Suppressor macrophage treated with lipopolysaccharide for 1 hour (primary cell): ENCODE data around the gene PRMT9.

ENCODE experiments used
- DNase-seq, 3 donors: peaks; one replicate each; pipeline ENCODE4 v3.0.0-alpha.2; 2020 to 2022

Gene PRMT9

DNA sequence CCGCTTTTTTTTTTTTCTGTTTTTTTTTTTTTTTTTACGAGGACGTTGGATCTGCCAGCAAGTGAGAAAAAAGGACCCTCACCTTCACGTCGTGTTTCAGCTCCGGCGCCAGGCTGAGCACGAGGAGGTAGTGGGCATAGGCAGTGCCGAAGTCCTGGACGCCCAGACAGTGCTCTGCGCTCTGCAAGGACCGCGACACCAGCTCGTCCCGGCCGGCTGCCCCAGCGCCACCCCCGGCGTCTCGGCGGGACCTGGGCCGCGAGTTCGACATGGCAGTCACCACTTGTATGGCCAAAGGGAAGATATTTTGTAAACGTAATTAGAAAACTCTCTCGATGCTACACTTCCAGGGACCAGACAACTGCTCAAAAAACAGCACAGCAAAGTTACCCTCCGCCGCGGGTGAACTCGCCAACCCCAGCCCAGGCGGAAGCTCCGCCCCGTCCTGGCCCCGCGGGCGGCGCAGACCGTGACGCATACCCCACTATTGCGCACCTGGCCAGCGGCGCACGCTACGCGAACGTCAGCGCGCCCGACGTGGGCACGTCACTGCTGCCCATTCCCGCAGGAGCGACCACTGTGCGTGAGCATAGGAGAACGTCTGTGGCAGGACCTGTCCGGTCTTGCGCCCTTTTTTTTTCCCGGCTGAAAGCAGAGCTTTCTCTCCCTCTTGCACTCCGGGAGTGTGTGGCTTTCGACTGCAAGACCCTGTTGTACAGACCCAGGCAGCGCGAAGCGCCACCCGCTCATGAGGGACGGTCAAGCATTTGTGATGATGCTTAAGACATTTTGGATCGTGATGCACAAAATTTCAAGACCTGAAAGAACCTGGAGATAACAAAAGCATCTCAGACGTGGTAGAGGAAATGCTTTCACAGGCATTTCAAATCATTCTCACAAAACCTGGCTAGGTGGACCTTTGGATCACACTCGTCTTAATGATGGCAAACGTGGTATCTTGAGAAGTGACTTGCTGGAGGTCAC is at the start of gene PRMT9:
Gene PRMT9 (minus strand): TSS at position 447 of the 984 bp plus-strand sequence. CDS start 176 bp downstream, at position 271.
- DNase-seq = peak; percentile 80 to 91 (median 85)

DNA sequence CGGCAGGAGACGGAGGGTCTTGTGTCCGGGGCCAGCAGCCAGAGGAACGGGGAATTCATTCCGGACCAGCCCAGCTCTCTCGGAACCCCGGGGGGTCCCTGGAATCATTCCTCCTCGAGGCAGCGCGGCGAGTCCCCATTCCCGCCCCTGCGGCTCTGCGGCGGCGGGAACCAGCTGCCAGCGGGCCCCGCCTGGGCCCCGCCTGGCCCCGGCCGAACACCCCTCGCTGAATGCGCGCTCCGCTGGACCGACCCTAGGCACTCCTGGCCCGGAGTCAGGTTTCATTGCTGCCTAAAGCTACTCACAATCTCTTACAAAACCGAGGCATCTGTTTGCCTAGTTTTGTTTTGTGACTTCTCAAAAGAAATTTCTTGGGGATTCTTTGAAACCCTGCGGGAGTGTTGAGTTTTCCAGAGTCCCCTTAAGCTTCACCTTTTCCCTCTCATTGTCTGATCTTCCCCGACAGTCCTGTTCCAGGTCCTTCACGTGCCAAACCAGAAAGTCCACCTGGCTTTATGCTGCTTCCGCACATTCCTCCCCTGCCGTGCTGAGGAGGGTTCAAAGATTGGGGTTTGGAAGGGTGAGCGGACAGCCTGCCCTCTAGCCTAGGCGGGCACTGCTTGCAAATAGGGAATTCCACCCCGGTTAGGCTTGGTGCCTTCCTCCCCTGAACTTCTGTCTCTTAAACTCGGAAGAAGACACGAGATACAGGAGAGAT is 48.7 kb upstream of the PRMT9 start:
- peak; percentile 58 to 61 (median 59) for DNase-seq

DNA sequence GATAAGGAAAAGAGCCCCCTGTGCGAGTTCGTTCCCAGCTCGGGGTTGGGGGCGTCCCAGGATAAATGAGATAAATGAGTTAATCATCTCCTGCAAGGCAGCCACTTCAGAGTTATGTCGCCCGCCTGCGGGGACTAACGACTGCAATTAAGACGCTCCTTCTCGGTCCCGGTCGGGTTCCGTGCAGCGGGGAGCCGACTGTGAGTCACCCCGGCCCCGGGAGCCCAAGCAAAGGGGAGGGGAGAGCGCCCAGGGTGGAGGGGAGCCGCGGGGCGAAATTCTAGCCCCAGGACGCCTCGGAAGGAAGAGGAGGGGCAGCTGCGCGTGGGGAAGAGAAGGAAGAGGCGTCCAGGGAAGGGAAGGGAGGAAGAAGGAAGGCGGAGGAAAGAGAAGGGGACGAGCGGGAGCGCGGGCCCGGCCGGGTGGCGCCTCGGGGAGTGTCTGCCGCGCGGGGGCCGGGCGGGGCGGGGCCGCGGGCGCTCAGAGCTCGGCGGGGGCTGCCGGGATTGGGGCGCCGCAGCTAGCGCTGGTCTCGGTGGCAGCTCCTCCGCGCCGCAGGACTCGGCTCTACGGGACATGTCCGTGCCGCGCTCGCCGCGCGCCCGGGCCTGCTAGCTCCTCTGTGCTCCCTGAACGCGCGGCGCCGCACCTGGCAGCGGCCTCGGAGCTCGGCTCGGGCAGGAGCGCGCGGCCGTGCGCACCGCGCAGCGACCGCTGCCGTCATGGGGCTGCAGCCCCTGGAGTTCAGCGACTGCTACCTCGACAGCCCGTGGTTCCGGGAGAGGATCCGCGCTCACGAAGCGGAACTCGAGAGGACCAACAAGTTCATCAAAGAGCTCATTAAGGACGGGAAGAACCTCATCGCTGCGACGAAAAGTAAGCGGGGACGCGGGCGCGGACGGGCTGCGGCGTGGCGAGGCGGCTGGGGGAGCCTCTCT is 47.9 kb upstream of the PRMT9 start, which contains the start of gene ARHGAP10:
Gene ARHGAP10 (plus strand): TSS at position 509 of the 938 bp plus-strand sequence. CDS start 214 bp downstream, at position 723.
- peak; percentile 83 to 93 (median 91) for DNase-seq

DNA sequence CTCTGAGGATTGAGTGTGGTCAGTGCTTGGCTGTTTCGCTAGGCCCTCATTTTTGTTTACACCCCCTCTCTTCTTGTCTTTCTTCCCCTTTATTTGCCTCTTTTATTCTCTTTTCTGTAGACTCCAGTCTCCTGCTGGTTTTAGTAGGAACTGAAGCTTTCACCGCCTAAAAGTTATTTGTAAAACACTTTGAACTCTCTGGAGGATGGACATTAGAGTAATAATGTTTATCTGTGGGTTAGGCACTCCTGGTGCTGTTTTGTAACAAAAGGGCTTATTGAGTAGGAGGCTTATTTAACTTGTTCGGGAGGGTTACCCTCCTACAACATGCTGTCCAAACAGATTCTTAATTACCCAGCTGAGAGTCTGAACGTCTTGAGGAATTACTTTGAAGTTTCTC is 46.4 kb upstream of the PRMT9 start:
- DNase-seq = peak in 2 of 3 donors; percentile 13 to 38

DNA sequence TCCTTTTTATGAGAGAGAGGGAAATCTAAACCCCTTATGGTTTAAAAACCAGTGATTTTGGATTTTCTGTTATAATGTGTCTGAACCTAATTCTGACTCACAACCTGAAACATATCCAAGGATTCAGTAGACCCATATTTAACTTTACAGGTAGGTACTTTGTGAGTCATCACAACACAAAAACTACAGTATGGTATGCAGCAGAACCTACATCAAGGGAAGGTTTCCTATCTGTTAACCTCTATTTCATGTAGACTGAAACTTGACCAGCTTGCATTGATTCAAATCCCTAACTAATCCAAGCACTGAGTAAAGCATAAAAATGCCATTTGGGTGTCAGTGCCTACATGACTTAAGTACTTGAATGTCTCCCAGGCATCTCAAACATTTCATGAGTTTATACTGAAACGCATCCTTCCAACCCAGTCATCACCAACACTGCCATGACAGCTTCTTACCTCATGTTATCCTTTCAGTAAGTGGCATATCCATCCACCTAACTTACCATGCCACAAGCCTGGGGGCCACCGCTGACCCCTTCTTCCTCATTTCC is 43.6 kb upstream of the PRMT9 start:
- DNase-seq = no peak

DNA sequence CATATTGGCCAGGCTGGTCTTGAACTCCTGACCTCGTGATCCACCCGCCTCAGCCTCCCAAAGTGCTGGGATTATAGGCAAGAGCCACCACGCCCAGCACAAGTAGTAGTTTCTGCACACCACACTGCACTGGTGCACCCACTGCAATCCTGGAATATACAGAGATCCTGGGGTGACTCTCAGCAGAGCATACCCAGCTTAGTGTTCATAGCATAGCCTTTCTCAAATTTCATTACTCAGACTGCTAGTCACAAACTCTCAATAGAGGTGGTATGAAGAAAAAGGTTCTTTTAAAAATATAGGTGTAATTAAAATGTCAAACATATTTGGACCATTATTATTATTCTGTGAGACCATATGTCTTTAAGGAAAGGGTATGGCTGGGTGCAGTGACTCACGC is 41.7 kb upstream of the PRMT9 start:
- peak in 1 of 3 donors; percentile 7 for DNase-seq

DNA sequence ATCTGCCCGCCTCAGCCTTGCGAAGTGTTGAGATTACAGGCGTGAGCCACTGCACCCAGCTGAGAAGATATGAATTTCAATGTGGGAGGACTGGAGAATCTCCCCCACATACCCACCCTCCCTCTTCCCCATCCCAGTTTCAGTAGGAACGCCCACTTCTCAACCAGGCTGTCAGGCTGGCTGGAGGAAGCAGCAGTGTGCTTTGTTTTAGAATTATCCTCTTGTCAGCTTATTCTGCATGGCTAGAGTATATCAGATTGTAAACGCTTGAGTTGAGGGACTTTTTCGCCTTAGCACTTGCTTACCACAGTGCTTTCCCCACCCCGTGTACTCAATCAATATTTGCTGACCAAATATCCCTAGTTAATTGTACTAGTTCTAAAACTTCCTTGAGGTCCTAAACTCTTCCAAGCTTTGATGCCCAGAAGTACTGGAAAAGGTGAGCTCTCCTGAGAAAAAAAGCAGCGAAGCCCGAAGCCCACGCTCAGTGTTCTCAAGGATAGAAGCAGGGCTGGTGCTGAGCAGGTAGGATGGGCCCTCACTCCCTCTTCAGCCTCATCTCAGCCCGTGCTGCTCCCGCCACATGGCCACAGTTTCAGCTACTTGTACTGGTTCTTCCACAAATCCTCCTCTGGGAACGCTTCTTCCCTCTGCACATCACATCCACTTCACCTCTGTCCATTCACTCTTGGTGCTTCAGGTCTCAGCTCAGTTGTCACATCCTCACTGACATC is 40.7 kb upstream of the PRMT9 start:
- DNase-seq = peak in 2 of 3 donors; percentile 28 to 32

DNA sequence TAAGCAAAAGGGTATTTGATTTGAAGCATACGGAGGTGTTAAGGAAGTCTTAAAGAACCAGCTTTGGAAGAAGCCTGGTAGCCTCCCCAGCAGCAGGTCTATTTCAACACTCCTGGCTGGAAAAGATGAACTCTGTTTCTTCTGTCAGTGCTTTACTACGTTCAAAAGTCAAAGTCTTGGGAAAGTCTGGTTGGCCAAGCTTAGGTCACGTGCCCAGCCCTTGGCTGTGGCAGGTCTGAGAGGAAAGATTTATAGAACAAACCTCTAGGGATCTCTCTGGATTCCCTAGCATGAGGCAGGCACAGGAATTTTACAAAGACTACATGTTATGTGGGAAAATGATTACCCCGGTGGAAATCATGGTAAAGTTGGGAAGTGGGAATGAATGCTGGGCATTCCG is 39.4 kb upstream of the PRMT9 start:
- DNase-seq = peak in 2 of 3 donors; percentile 41 to 45

DNA sequence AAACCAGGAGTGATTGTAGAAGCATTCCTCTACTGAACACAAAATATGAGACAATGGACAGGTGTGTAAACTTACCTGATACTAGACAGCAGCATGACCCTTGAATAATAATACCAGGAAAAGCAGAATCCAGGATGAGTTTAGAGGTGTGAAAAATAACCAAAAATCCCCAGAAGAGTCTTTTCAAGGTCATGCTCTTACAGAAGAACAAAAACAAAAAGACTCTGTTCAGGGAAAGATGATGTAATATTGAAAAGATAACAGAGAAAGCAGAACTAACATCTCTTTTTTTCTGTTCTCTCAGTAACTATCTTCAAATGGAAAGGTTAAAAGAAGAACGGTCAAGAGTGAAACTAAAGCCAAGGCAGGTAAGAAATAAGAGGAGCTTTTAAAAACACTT is 33.9 kb upstream of the PRMT9 start:
- DNase-seq = no peak

DNA sequence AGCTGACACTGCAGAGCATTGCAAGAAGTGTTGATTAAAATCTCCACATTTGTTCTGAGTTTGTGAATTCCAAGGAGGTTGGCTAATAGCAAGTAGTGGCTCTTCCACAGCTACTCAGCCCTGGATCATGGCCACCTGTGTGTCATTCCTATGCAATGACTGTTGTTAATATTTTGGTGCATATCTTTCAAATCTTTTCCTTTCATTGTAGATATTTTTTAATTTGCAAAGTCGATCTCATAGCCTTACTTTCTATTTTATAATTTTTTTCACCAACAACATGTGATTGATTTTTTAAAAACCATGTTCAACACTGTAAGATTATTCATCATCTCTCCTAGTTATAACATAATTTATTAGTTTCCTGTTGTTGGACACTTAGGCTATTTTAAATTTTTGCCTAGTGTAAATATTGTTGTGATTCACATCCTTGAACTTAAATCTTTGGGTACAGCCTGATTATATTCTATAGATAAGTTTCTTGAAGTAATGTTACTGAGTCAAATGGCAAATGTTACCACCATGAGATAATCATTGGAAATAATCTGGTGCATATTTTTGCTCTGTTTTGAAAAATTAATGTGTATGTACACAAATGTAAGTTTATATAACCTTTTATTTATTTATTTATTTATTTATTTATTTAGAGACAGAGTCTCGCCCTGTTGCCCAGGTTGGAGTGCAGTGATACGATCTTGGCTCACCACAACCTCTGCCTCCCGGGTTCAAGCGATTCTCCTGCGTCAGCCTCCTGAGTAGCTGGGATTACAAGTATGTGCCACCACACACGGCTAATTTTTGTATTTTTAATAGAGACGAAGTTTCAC is 30.8 kb upstream of the PRMT9 start:
- no peak for DNase-seq

DNA sequence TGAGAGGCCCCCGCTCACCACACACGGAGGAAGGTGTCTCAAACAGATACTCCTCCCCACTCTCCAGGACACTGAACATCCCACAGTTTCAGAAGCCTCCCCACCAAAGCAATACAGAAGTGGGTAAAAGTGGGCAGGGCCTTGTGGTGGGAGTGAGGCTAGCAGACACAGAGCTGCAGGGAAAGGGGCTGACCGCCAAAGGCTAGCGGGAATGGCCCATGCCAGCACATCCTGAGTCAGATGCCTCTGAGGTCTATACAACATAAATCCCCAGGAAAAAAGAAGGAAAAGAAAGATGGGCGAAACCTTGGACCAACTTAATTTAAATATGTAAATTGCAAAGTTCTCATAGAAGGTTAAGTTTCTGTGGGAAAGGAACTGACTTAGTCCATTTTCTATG is 26.0 kb upstream of the PRMT9 start:
- peak; percentile 46 to 59 (median 51) for DNase-seq

DNA sequence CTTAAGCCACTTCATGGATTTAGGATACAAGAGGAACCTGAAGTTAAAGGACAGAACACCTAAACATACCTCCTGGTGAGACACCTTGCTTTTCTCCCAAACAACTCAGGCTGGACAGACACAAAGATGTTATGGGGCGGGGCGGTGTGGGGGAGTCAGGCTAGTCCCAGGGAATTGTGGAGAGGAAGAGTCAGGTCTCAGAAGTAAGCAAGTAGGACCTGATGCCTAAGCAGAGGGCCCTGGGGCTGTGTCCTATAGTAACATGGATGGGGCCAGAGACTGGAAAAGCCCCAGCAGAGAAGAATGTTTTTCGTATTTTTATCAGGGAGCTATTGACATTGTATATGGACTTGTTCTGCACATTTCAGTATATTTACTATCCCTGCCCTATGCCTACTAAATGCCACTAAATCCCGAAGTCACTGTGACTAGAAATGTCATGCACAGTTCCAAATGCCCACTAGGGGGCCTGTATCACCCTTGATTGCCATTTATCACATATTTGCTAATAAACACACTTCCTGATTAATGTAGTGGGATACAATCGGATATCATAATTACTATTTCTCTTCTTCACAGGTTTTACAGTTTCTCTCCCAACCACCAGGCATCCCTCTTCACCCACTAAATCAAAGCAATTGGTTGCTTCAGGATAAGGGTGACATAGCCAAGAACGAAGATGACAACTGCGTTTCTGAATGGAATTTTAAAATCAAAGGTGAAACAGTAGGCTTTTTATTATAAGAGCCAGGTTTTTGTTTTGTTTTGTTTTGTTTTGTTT is 24.1 kb upstream of the PRMT9 start:
- DNase-seq = peak; percentile 76 to 81 (median 80)

DNA sequence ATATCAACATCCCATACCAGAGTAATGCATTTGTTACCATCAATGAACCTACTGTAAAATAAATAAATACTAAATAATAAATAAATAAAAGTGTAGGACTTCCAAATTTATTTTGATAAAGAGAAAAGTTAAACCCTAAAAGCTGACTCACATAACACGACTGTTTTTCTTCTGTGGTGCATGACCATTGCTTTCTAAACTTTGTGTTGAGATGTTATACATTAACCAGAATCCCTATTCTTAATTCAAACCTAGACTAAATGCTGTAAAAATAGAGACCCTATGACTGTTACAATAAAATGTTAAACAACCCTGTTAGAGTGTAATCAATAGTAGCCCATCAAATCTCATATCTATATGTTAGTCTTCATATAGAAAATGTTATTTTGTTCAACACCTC is 20.9 kb upstream of the PRMT9 start:
- DNase-seq = no peak

DNA sequence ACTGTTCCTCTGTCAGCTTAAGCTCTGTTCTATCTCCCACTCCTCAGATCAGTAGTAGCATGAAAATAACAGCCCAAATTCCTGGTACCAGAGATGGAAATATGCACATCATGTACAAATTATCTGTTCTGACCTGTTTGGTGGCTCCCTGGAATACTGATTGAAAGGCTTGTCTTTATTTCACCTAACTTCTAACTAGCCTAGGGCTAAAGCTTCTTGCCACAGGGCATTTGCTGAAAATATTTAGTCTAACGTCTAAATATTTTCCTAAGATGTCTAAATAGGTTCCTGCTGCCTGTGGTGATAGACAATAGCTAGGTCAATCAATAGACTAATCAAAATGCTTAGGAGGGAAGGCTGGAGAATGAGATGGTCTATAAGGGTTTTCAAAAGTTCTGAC is 12.9 kb upstream of the PRMT9 start:
- no peak for DNase-seq

DNA sequence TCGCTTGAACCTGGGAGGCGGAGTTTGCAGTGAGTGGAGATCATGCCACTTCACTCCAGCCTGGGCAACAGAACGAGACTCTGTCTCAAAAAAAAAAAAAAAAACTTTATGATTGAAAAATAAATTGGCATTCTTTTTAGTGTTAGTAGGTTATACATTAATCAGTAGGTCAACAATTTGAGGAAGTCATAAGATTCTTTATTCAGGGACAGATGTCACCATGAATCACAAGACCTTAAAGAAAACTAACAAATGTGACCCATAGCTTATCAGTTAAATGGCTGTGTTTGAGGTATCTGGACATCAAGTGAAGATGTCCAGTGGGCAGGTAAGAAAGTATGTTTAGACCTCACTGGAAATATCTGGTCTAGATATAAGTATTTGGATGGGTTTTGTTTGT is 9.3 kb upstream of the PRMT9 start:
- DNase-seq = no peak

DNA sequence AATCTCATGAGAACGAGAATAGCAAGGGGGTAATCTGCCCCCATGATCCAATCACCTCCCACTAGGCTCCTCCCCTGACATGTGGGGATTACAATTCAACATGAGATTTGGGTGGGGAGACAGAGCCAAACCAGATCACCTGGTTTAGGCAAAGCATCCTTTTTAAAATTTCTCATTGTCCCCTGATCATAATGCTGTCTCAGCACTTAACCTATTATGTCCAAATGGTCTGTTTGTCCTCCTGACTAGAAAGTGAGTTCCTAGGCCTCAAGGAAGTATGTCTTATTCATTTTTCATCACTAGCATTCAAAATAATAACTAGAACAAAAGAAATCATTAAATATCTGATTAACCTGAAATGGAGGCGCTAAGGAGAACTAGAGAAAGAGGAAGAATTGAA is 7.9 kb upstream of the PRMT9 start:
- DNase-seq = no peak

DNA sequence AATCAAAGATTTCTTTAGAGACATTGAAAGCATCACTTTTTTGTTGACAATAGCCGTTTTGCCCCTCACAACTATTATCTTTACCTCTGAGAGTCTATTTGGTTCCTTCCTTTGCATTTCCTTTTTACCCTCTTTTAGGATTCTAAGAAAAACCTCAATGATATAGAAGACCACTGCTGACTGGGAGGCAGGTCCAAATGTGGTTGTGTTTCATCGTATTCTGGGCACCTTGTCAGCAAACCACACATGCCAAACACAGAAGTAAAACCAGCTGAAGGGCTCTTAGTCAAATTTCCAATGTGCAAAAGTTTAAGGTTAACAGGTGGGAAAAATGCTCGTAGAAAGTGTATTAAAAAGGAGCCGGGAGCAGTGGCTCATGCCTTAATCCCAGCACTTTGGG is 5.1 kb upstream of the PRMT9 start:
- no peak for DNase-seq

DNA sequence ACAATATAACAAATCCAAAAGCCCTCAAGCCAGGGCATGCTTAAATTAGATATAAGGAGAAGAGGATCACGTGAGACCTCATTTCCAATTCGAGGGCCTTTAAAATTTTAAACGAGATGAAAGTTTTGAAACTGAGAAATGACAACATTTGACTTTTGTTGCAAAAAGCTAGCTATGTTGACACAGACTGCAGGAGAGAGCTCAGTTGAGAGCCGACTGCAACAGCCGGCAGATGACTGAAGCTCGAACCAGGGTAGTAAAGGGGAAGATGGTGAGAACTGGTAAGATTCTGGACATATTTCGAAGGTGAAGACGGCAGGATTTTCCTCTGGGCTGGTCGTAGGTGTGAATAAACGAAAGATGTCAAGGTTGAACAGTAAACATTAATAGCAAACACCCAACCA is 773 bp downstream of the PRMT9 start:
- DNase-seq = peak; percentile 42 to 53 (median 51)

DNA sequence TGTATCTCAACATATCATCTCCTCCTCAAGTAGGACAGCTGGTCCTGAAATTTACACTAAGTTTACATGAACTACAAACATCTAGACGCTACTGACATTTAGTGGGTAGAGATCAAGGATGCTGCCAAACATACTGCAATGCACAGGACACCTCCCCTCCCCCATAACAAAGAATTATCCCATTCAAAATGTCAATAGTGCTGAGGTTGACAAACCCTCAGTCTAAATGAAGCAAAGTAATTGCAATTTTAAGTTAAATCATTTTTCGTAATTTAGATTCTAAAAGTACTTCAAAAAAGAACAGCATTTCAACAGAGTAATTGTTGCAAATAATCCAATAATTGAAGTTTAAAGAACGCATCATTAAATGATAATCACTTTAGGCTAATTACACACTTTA is 1.2 kb downstream of the PRMT9 start:
- DNase-seq = no peak
